ENCODE results near the gene WDR62.

WDR62 gene

GRCh38 chr19:36139473-36140303 lies 85.0 kb downstream of the WDR62 start, which contains the start of gene CAPNS1:
TSS of gene CAPNS1 (plus strand) at chr19:36140066. CDS start at chr19:36141012, 946 bp downstream.
- peak; percentile 82 to 88 (median 84) for DNase-seq (ENCODE audit: low read depth in 3 of 3)

- peak in 2 of 3 experiments; percentile 14 to 16 for DNase-seq (ENCODE audit: low read depth in 3 of 3)
Observed at GRCh38 chr19:36140304-36141038, 85.8 kb downstream of the WDR62 start.

- peak; percentile 83 to 90 (median 86) for DNase-seq (ENCODE audit: low read depth in 3 of 3)
Observed at GRCh38 chr19:36141039-36141927, 86.6 kb downstream of the WDR62 start.

- no peak for DNase-seq (ENCODE audit: low read depth in 3 of 3)
Observed at GRCh38 chr19:36142046-36142445, 87.3 kb downstream of the WDR62 start.

- DNase-seq (ENCODE audit: low read depth in 3 of 3) = no peak
Observed at GRCh38 chr19:36142496-36142895, 87.8 kb downstream of the WDR62 start.

GRCh38 chr19:36144624-36145023 lies 89.9 kb downstream of the WDR62 start:
- no peak for DNase-seq (ENCODE audit: low read depth in 3 of 3)

- no peak for DNase-seq (ENCODE audit: low read depth in 3 of 3)
Observed at GRCh38 chr19:36149673-36150406, 95.1 kb downstream of the WDR62 start.

- DNase-seq (ENCODE audit: low read depth in 3 of 3) = no peak
Observed at GRCh38 chr19:36150586-36150985, 95.9 kb downstream of the WDR62 start.

GRCh38 chr19:36151144-36152018 lies 96.7 kb downstream of the WDR62 start:
- no peak for DNase-seq (ENCODE audit: low read depth in 3 of 3)

- DNase-seq (ENCODE audit: low read depth in 3 of 3) = no peak
Observed at GRCh38 chr19:36152019-36152351, 97.3 kb downstream of the WDR62 start.

GRCh38 chr19:36152352-36153091 lies 97.8 kb downstream of the WDR62 start, which contains the start of gene COX7A1:
TSS of gene COX7A1 (minus strand) at chr19:36152447. CDS start at chr19:36152407, 40 bp downstream.
- no peak for DNase-seq (ENCODE audit: low read depth in 3 of 3)

GRCh38 chr19:36153126-36153525 lies 98.4 kb downstream of the WDR62 start:
- no peak for DNase-seq (ENCODE audit: low read depth in 3 of 3)

Measured in stimulated activated CD4-positive, alpha-beta T cell treated with anti-CD3 and anti-CD28 coated beads, TNF-alpha, amount 100 ng/mL, for 4 hours (primary cell).